ENCODE measurements around the gene TNP2. TPM values are rescaled to one million over a fixed set of nuclear protein-coding genes. Genes with fewer than 3 reads are reported as not detected.

Gene TNP2
- total RNA-seq, 2 donors from 2014 or later, result not detected

DNA sequence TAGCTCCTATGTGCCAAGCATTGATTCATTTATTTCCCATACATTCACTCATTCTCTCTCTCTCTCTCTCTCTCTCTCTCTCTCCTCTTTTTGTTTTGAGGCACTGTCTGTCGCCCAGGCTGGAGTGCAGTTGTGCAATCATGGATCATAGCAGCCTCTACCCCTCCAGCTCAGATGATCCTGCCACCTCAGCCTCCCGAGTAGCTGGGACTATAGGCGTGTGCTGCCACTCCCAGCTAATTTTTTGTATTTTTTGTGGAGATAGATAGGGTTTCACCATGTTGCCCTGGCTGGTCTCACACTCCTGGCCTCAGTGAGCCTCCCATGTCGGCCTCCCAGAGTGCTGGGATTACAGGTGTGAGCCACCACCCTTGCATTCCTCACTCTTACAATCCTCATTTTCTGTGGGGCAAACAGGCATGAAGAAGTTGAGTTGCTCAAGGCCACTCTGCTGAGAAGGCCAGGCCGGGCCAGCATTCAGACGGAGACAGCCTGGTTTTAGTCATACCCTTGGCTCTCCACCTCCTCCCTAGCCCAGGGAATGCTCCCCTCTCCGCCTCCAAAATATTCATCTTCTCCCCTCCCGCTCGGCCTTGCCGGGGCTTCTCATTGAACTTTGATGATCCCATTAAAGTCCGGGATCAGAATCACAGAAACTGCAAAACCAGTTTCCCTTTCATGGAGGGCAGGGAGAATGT lies 7.9 kb upstream of the TNP2 start:
- Histone ChIP-seq H3K4me1 (no peaks in the 10 kb centered on the region), H3K27me3 (no peaks in the 10 kb centered on the region), H3K9ac (ENCODE audit: low read depth in 2 of 2, low read length in 2 of 2) (no peak overlapping the region), H3K36me3 (no peaks in the 10 kb centered on the region), H3K9me3 (no peaks in the 10 kb centered on the region), H3K27ac (no peak overlapping the region), H3K4me3 (no peak overlapping the region)
- intact Hi-C loops (cut with DNase I), result no loop called here
- no peak for DNase-seq
- TF ChIP-seq, protein P1, sequence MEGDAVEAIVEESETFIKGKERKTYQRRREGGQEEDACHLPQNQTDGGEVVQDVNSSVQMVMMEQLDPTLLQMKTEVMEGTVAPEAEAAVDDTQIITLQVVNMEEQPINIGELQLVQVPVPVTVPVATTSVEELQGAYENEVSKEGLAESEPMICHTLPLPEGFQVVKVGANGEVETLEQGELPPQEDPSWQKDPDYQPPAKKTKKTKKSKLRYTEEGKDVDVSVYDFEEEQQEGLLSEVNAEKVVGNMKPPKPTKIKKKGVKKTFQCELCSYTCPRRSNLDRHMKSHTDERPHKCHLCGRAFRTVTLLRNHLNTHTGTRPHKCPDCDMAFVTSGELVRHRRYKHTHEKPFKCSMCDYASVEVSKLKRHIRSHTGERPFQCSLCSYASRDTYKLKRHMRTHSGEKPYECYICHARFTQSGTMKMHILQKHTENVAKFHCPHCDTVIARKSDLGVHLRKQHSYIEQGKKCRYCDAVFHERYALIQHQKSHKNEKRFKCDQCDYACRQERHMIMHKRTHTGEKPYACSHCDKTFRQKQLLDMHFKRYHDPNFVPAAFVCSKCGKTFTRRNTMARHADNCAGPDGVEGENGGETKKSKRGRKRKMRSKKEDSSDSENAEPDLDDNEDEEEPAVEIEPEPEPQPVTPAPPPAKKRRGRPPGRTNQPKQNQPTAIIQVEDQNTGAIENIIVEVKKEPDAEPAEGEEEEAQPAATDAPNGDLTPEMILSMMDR (IDR thresholded peaks at IDR 0.05), result no peak

DNA sequence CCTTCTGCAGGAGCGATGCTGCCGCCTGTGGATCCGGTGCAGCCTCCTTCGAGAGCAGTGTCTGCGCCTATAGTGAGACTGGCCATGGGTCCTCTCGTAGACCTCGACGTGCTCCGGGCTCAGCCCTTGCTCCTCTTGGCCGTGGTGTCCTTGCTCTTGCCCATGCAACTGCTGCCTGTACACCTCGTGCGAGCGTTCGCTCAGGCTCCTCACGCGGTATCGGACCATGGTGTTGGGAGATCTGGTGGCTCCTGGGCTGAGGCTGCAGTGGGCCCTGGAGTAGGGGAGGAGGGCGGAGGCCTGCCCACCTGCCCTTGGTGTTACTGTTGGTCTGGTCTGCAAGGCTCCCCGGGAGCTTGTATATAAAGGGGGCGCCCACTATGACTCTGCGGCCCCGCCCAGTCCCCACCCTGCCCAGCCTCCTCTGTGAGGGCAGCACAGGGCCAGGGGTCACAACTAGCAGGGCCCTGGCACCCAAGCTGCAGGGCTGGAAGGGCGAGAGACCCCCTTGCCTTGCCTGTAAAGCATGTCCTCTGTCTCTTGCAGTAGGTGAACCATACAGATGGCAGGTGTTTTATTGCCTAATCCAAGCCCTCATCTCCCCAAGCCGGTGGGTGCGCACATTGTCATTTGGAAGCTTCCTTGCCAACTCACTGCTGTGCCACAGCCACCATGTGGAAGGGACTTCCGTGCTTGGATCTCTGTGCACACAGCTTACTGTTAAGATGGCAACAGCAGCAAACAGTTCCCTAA lies 7.2 kb upstream of the TNP2 start, which contains the start of gene PRM2:
Gene PRM2 (minus strand): TSS at position 338 of the 753 bp plus-strand sequence. CDS start 110 bp downstream, at position 228.
- TF ChIP-seq, protein P1 (IDR thresholded peaks at IDR 0.05), result no peak
- H3K27me3 ChIP-seq, result no peaks in the 10 kb centered on the region
- DNase-seq, result no peak
- H3K4me1 ChIP-seq, result no peaks in the 10 kb centered on the region
- H3K9me3 ChIP-seq, result no peaks in the 10 kb centered on the region
- no peaks in the 10 kb centered on the region for H3K36me3 ChIP-seq
- H3K27ac ChIP-seq, result no peak within 1 kb of the TSS
- intact Hi-C loops (cut with DNase I), result no loop called here
- H3K9ac ChIP-seq (ENCODE audit: low read depth in 2 of 2, low read length in 2 of 2), result no peak within 1 kb of the TSS
- H3K4me3 ChIP-seq, result no peak within 1 kb of the TSS

DNA sequence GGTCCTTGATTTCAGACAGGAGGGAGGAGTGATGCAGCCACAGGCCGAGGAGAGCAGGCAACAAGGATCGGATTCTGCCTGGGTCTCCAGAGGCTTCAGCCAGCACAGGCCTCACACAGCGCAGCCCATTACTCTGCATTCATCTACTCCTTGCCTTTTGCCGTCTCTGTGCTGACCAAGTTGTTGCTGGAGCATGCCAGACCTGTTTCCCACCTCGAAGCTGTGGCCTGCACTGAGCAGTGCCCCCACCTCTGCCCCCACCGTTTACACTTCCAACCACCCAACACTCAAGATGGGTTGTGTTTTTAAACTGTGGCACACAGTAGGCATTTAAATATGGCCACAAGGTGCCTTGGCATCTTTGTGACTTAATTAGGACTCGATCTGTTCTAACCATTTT lies 5.8 kb upstream of the TNP2 start:
- intact Hi-C loops (cut with DNase I), result no loop called here
- no peaks in the 10 kb centered on the region for H3K27me3 ChIP-seq
- TF ChIP-seq, protein P1 (IDR thresholded peaks at IDR 0.05), result no peak

DNA sequence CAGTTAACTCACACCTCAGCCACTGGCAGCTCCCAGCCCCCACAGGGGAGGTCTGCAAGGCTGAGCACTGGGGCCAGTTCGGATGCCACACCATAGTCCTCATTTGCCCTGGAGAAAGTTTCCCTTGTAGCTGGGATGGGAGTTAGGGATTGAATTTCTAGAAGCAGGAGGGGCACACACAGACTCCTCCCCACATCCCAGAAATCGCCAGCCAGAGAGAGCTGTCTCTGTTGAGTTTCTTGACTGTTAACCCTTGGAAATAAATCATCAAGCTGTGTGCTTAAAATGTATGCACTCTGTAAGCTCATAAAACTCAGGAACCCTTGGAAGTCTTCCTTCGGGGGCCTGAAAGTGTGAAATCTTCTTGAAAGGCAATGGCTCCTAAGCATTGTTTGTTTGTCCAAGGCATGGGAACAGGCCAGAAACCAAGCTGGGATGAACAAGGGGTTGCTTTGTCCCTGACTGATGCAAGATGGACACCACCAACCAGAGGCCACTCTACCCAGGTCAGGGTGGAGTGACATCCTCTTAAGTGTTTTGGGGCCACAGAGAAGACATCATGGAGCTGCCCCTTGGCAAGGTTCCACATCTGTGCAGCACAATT lies 4.7 kb upstream of the TNP2 start:
- intact Hi-C loops (cut with DNase I), result no loop called here
- TF ChIP-seq, protein P1 (IDR thresholded peaks at IDR 0.05), result no peak
- H3K4me3 ChIP-seq, result no peak overlapping the region
- H3K4me1 ChIP-seq, result no peaks in the 10 kb centered on the region
- H3K9ac ChIP-seq (ENCODE audit: low read depth in 2 of 2, low read length in 2 of 2), result no peak overlapping the region
- H3K9me3 ChIP-seq, result no peaks in the 10 kb centered on the region
- H3K27ac ChIP-seq, result no peak overlapping the region
- no peaks in the 10 kb centered on the region for H3K36me3 ChIP-seq
- H3K27me3 ChIP-seq, result no peaks in the 10 kb centered on the region
- DNase-seq, result no peak

More for the DNA sequence above, 5.8 kb upstream of the TNP2 start:
- DNase-seq, result no peak
- Histone ChIP-seq H3K27ac (no peak overlapping the region), H3K9me3 (no peaks in the 10 kb centered on the region), H3K4me1 (no peaks in the 10 kb centered on the region), H3K36me3 (no peaks in the 10 kb centered on the region), H3K4me3 (no peak overlapping the region), H3K9ac (ENCODE audit: low read depth in 2 of 2, low read length in 2 of 2) (no peak overlapping the region)

DNA sequence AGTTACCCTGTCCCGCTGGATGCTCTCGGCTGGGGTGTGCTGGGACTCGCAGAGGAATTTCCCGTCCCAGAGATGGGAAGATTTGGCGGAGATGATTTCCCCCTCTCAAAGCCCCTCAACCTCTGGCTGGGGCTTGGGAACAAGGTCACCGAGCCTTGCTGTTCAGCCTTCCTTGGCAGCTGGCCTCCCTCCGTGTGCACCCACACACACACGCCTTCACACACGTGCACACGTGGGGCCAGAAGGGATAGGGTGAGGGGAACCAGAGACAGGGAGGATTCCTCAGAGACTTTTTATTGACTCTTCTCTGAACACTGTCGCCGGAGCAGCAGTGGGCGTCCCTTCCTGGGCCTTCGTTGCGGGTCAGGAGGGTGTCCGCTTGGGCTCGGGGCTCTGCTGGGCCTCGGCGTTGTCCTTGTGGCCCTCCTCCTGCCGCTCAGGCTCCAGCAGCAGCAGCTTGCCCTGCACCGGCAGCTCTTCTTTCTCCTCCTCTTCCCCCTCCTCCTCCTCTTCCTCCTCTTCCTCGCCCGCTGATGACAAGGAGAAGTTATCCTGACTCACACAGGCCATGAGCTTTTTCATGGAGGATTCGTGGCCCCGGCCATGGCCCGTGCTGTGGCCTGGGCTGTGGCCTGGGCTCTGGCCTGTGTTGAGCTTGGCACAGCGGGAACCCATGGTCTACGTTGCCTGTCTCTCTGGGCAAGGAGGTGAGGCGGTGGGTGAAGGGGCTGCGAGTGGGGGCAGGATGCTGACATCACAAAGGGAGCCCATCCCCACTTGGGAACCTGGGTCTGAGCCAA lies 4.0 kb upstream of the TNP2 start, which contains the start of gene PRM3:
Gene PRM3 (minus strand): TSS at position 709 of the 800 bp plus-strand sequence. CDS start 34 bp downstream, at position 675.
- TF ChIP-seq, protein P1 (IDR thresholded peaks at IDR 0.05), result no peak
- intact Hi-C loops (cut with DNase I), result no loop called here
- no peak within 1 kb of the TSS for H3K9ac ChIP-seq (ENCODE audit: low read depth in 2 of 2, low read length in 2 of 2)
- H3K27ac ChIP-seq, result no peak within 1 kb of the TSS
- no peaks in the 10 kb centered on the region for H3K4me1 ChIP-seq
- no peaks in the 10 kb centered on the region for H3K9me3 ChIP-seq
- no peaks in the 10 kb centered on the region for H3K36me3 ChIP-seq
- no peak for DNase-seq
- H3K27me3 ChIP-seq, result no peaks in the 10 kb centered on the region
- H3K4me3 ChIP-seq, result no peak within 1 kb of the TSS

All from colonic mucosa (tissue), 4 donors.